ENCODE measurements around the gene SH3BGR. TPM values are rescaled to one million over a fixed set of nuclear protein-coding genes. Genes with fewer than 3 reads are reported as not detected.

The SH3BGR gene
- total RNA-seq, 1 donor from 2014 or later: 2.2 TPM

- no peak overlapping the region for H3K27ac Mint-ChIP-seq
- no peaks in the 10 kb centered on the region for H3K9me3 Mint-ChIP-seq
- H3K36me3 Mint-ChIP-seq: no peaks in the 10 kb centered on the region
- no peak overlapping the region for H3K4me3 Mint-ChIP-seq
- H3K27me3 Mint-ChIP-seq: no peaks in the 10 kb centered on the region
- no peak for TF ChIP-seq CTCF (conservative IDR thresholded peaks at IDR 0.05)
- no peak for DNase-seq (ENCODE audit: extremely low spot score, unreplicated experiment)
- H3K4me1 Mint-ChIP-seq (ENCODE audit: unreplicated experiment): peaks cover 10% of the 10 kb centered on the region
Observed at GRCh38 chr21:39430457-39430856, 21.3 kb upstream of the SH3BGR start.

- no peaks in the 10 kb centered on the region for H3K27me3 Mint-ChIP-seq
- DNase-seq (ENCODE audit: extremely low spot score, unreplicated experiment): no peak
- no peaks in the 10 kb centered on the region for H3K9me3 Mint-ChIP-seq
- no peaks in the 10 kb centered on the region for H3K36me3 Mint-ChIP-seq
- no peak overlapping the region for H3K4me3 Mint-ChIP-seq
- peaks cover 10% of the 10 kb centered on the region for H3K4me1 Mint-ChIP-seq (ENCODE audit: unreplicated experiment)
- TF ChIP-seq CTCF (conservative IDR thresholded peaks at IDR 0.05): no peak
- H3K27ac Mint-ChIP-seq: no peak overlapping the region
Observed at GRCh38 chr21:39430954-39431353, 20.8 kb upstream of the SH3BGR start.

- H3K36me3 Mint-ChIP-seq: no peaks in the 10 kb centered on the region
- no peak for TF ChIP-seq CTCF (conservative IDR thresholded peaks at IDR 0.05)
- no peaks in the 10 kb centered on the region for H3K27me3 Mint-ChIP-seq
Observed at GRCh38 chr21:39434950-39435349, 16.8 kb upstream of the SH3BGR start.

GRCh38 chr21:39439232-39439631 lies 12.5 kb upstream of the SH3BGR start:
- Mint-ChIP-seq H3K9me3 (no peaks in the 10 kb centered on the region), H3K4me3 (no peak overlapping the region), H3K4me1 (ENCODE audit: unreplicated experiment) (peaks cover 5% of the 10 kb centered on the region), H3K27ac (no peak overlapping the region), H3K27me3 (no peaks in the 10 kb centered on the region), H3K36me3 (no peaks in the 10 kb centered on the region)
- no peak for DNase-seq (ENCODE audit: extremely low spot score, unreplicated experiment)
- no peak for TF ChIP-seq CTCF (conservative IDR thresholded peaks at IDR 0.05)

More at GRCh38 chr21:39434950-39435349, 16.8 kb upstream of the SH3BGR start:
- DNase-seq (ENCODE audit: extremely low spot score, unreplicated experiment): no peak
- peaks cover 10% of the 10 kb centered on the region for H3K4me1 Mint-ChIP-seq (ENCODE audit: unreplicated experiment)
- no peak overlapping the region for H3K4me3 Mint-ChIP-seq
- no peaks in the 10 kb centered on the region for H3K9me3 Mint-ChIP-seq
- H3K27ac Mint-ChIP-seq: no peak overlapping the region

- no peak overlapping the region for H3K4me3 Mint-ChIP-seq
- H3K9me3 Mint-ChIP-seq: no peaks in the 10 kb centered on the region
- H3K27ac Mint-ChIP-seq: no peak overlapping the region
- no peak for DNase-seq (ENCODE audit: extremely low spot score, unreplicated experiment)
- H3K36me3 Mint-ChIP-seq: no peaks in the 10 kb centered on the region
- peaks cover 4% of the 10 kb centered on the region for H3K27me3 Mint-ChIP-seq
- peak; percentile 89 for TF ChIP-seq CTCF (conservative IDR thresholded peaks at IDR 0.05)
- H3K4me1 Mint-ChIP-seq (ENCODE audit: unreplicated experiment): peaks cover 17% of the 10 kb centered on the region
Observed at GRCh38 chr21:39441502-39442475, 10.0 kb upstream of the SH3BGR start.
